GM21529 (cell line): ENCODE results near the gene RAB3A.
A peak's percentile ranks its signal among the peaks of the same experiment; 100 is the strongest.

ENCODE experiments used
- ATAC-seq: cut with Tn5 transposase; IDR thresholded peaks from one replicate; pipeline ENCODE4 v1.9.1; 2021; ENCODE audit not compliant: unreplicated experiment

Gene RAB3A

GRCh38 chr19:18152817-18153555 is 50.9 kb downstream of the RAB3A start, which contains the start of gene PIK3R2:
PIK3R2 (plus strand) TSS chr19:18153163; CDS start chr19:18155880, 2,717 bp downstream.
- peak; percentile 65 for ATAC-seq

- peak; percentile 67 for ATAC-seq
Measured at GRCh38 chr19:18152442-18152816, 51.4 kb downstream of the RAB3A start.

- no peak for ATAC-seq
Measured at GRCh38 chr19:18150776-18151624, 52.8 kb downstream of the RAB3A start.

DNA sequence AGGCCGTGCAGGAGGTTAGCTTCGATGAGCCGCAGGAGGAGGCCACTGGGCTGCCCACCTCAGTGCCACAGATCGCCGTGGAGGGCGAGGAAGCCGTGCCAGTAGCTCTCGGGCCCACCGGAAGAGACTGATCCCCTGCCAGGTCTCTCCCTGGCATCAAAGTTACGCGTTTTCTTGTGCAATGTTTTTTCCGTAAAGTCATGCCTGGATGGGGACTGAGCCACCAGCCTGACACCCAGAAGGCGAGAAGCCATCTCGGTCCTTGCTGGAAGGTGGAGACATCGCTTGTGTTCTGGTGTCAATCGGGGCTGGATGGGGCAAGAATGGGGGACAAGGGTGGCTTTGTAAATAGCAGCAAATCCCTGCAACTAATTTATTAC is 54.3 kb downstream of the RAB3A start:
- no peak for ATAC-seq

DNA sequence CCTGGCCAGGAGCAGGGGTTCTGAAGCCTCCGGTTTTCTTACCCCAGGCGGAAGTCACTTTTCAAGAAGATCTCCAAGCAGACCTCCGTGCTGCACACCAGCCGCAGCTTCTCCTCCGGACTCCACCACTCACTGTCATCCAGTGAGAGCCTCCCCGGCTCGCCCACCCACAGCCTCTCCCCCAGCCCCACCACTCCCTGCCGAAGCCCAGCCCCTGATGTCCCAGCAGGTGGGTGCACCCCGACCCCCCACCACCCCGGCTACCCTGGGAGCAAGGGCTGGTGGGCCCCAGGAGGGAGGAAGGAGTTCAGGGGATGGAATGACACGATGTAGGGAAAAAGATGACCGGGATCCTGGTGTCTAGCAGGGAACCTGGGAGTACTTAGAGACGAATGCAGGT is 56.4 kb downstream of the RAB3A start:
- ATAC-seq = no peak
